ENCODE data around the gene CPED1.
A peak's percentile ranks its signal among the peaks of the same experiment; 100 is the strongest.
"Not testable (repeated sequence)": the region's sequence is repeated elsewhere in the genome, so short reads cannot be mapped to it uniquely, and the experiment has no call there.

Gene CPED1

DNA sequence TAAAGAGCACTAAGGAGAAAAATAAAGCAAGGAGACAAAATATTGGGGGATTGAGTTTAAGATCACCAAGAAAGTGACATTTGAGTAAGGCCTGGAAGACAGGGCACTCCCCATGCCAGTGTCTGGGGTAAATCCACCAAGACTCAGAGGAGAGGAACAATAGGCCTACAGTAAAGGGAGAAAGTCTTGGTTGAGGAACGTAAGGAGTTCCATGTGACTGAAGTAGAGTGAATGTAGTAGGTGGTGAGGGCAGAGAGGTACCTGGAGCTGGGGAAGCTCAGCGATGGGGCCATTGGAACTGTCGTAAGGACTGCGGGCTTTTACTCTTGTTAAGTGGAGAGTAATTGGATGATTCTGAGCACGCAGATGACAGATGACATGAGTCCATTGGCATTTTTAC, 69.4 kb downstream of the CPED1 start:
- H3K4me3 ChIP-seq (ENCODE audit: low read depth, low read length): no peak overlapping the region
- no peak for DNase-seq (ENCODE audit: low read depth)
- TF ChIP-seq, protein P1, sequence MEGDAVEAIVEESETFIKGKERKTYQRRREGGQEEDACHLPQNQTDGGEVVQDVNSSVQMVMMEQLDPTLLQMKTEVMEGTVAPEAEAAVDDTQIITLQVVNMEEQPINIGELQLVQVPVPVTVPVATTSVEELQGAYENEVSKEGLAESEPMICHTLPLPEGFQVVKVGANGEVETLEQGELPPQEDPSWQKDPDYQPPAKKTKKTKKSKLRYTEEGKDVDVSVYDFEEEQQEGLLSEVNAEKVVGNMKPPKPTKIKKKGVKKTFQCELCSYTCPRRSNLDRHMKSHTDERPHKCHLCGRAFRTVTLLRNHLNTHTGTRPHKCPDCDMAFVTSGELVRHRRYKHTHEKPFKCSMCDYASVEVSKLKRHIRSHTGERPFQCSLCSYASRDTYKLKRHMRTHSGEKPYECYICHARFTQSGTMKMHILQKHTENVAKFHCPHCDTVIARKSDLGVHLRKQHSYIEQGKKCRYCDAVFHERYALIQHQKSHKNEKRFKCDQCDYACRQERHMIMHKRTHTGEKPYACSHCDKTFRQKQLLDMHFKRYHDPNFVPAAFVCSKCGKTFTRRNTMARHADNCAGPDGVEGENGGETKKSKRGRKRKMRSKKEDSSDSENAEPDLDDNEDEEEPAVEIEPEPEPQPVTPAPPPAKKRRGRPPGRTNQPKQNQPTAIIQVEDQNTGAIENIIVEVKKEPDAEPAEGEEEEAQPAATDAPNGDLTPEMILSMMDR (conservative IDR thresholded peaks at IDR 0.05; ENCODE audit: low read depth, low read length): no peak

DNA sequence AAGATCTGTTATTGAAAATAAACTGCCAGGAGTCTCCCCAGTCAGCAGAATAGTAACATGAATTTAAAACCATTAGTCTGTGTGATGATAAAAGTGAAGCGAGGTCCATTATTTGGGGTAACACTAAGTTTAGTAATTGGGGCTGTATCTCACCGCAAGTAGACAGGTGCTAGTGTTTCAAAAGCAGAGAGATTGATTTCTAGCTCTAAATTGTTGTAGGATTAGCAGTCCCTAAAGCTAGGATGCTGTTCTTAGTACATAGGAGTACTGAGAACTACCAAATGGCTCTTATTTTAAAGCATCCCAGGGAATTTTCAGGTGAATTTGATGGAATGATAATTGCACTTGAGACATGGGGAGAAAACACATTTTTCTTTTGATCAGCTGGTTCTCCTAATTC, 70.5 kb downstream of the CPED1 start:
- DNase-seq (ENCODE audit: low read depth): no peak
- no peak overlapping the region for H3K4me3 ChIP-seq (ENCODE audit: low read depth, low read length)
- TF ChIP-seq, protein P1 (conservative IDR thresholded peaks at IDR 0.05; ENCODE audit: low read depth, low read length): no peak

DNA sequence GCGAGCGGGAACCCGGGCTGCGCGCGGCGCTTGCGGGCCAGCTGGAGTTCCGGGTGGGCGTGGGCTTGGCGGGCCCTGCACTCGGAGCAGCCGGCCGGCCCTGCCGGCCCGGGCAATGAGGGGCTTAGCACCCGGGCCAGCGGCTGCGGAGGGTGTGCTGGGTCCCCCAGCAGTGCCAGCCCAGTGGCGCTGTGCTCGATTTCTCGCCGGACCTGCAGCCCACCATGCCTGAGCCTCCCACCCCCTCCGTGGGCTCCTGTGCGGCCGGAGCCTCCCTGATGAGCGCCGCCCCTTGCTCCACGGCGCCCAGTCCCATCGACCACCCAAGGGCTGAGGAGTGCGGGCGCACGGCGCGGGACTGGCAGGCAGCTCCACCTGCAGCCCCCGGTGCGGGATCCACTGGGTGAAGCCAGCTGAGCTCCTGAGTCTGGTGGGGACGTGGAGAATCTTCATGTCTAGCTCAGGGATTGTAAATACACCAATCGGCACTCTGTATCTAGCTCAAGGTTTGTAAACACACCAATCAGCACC, 71.5 kb downstream of the CPED1 start:
- not testable (repeated sequence) for DNase-seq (ENCODE audit: low read depth); H3K4me3 ChIP-seq (ENCODE audit: low read depth, low read length)

DNA sequence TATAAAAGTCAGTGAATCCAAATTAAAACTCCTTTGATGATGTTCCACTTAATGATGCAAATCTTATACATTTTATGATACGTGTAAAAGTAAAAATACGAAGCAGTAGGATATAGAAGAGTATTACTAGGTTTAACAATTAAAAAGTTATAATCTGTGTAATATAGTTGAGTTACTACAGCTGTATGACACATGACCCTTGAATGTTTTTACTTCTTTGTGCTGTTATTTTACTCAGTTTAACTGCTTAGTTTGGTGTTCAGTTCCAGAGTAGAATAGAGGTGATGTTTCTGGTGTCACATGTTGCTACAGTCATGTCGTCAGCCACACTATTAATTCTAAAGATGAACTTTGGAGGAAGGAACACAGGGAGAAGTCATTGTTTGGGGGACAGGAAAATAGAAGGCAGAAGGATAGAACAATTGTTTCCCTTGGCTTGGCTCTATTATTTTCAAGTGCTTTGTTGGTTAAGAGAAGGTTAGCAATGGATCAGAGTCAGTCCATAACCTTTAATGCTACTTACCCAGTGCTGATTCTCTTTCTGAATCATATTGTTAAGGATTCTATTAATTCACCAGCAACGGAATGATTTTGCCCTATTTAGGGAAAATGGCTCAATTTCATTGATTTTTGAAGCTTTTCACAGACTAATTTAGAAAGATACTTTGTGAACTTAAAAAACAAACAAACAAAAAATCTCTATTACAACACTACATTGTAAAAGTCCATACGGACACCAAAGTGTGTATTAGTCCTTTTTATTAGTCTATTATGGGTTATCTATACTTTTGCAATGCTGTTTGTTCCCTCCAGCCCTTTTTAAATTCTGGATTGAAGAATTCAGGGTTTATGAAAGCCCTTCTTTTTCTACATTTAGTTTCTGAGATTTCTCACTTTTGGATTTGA, 73.4 kb downstream of the CPED1 start:
- TF ChIP-seq, protein P1 (conservative IDR thresholded peaks at IDR 0.05; ENCODE audit: low read depth, low read length): no peak
- H3K4me3 ChIP-seq (ENCODE audit: low read depth, low read length): no peak overlapping the region
- no peak for DNase-seq (ENCODE audit: low read depth)

DNA sequence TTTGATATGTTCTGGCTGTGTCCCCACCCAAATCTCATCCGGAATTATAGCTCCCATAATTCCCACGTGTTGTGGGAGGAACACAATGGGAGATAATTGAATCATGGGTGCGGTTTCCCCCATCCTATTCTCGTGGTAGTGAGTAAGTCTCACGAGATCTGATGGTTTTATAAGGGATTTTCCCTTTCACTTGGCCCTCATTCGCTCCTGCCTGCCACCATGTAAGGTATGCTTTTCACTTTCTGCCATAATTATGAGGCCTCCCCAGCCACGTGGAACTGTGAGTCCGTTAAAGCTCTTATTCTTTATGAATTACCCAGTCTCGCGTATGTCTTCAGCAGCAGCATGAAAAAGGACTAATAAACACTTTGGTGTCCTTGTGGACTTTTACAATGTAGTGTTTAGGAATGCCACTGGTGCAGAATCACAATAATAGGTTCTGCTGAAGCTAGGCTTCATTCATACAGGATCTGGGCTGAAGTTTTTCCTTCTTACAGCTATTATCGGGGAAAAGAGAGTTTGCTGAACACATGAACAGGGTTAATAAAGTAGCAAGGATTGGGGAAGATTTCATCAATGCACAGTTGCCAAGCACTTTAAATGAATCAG, 74.3 kb downstream of the CPED1 start:
- TF ChIP-seq, protein P1 (conservative IDR thresholded peaks at IDR 0.05; ENCODE audit: low read depth, low read length): no peak
- DNase-seq (ENCODE audit: low read depth): no peak

DNA sequence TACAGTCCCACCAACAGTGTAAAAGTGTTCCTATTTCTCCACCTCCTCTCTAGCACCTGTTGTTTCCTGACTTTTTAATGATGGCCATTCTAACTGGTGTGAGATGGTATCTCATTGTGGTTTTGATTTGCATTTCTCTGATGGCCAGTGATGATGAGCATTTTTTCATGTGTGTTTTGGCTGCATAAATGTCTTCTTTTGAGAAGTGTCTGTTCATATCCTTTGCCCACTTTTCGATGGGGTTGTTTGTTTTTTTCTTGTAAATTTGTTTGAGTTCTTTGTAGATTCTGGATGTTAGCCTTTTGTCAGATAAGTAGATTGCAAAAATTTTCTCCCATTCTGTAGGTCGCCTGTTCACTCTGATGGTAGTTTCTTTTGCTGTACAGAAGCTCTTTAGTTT, 79.2 kb downstream of the CPED1 start:
- not testable (repeated sequence) for DNase-seq (ENCODE audit: low read depth); H3K4me3 ChIP-seq (ENCODE audit: low read depth, low read length)

More for the DNA sequence above, 74.3 kb downstream of the CPED1 start:
- H3K4me3 ChIP-seq (ENCODE audit: low read depth, low read length): no peak overlapping the region

DNA sequence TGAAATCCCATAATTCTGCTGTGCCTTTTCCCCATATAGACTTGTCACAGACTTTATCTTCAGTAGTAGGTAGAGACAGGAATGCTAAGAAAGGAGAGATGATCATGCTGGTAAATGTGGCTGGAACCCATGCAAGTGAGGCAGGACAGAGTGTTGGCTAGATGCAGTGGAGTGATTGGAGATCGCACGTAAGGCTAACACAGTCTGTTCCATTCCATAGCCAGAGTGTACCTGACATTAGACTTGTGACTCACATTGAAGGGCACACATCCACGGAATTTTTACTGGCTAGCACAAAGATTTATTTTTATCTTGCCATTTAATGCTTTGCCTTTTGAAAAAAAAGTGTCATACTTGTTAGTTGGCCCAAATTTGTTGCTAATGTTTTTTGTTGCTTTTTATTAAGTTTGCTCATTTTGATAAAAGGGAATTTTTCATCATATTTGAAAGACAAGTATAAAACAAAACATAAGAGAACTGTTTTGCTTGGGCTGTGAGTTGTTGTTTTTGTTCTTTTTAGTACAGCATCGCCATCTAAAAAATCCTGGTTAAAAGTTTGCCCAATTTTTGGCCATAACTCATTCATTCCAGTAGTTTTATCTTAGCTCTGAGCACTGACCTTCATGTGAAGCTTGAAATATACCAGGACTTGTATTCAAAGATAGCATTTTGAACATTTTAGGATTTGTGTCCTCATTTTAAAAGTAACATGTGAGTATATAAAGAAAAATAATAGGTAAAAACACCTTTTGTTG, 81.0 kb downstream of the CPED1 start:
- TF ChIP-seq, protein P1 (conservative IDR thresholded peaks at IDR 0.05; ENCODE audit: low read depth, low read length): no peak
- no peak overlapping the region for H3K4me3 ChIP-seq (ENCODE audit: low read depth, low read length)
- peak; percentile 66 for DNase-seq (ENCODE audit: low read depth)
